ENCODE data around the gene ATP6V1G1. TPM values are rescaled to one million over a fixed set of nuclear protein-coding genes. Genes with fewer than 3 reads are reported as not detected.
"Not testable (repeated sequence)": the region's sequence is repeated elsewhere in the genome, so short reads cannot be mapped to it uniquely, and the experiment has no call there.

The ATP6V1G1 gene
- total and polyA plus RNA-seq, 2 donors (not counting 1 experiment from before 2014, with no cell fraction given) = 86.8 to 150 TPM

- Histone ChIP-seq H2AFZ (ENCODE audit: insufficient read depth, low read depth, low read length, poor library complexity, severe bottlenecking) (no peak overlapping the region), H3K4me3 (ENCODE audit: control extremely low read depth in 1 of 5, extremely low read depth in 1 of 5, insufficient read depth in 1 of 5, low read depth in 2 of 5, low read length in 4 of 5) (no peak overlapping the region), H3K36me3 (replicated peaks in 1 of 2; ENCODE audit: control extremely low read depth in 1 of 2, control insufficient read depth in 1 of 2, extremely low read depth in 1 of 2, insufficient read depth in 2 of 2, low read length in 1 of 2) (no peaks in the 10 kb centered on the region), H3K27me3 (replicated peaks in 1 of 4; ENCODE audit: control extremely low read depth in 1 of 4, control insufficient read depth in 3 of 4, insufficient read depth in 4 of 4, low read length in 3 of 4) (no peaks in the 10 kb centered on the region), H3K79me2 (ENCODE audit: control insufficient read depth, insufficient read depth, low read length) (no peaks in the 10 kb centered on the region), H3K27ac (ENCODE audit: low read length in 2 of 2) (no peak overlapping the region), H3K4me2 (replicated peaks; ENCODE audit: low read depth, low read length, poor library complexity, severe bottlenecking) (no peak overlapping the region), H3K4me1 (ENCODE audit: control insufficient read depth in 2 of 2, insufficient read depth in 2 of 2, low read length in 2 of 2) (peaks cover 20 to 26% of the 10 kb centered on the region in 2 donors), H3K9me3 (ENCODE audit: control extremely low read depth in 1 of 3, control insufficient read depth in 2 of 3, insufficient read depth in 1 of 3, low read length in 2 of 3) (no peaks in the 10 kb centered on the region), H3K9ac (ENCODE audit: low read length) (no peak overlapping the region), H4K20me1 (ENCODE audit: control insufficient read depth, insufficient read depth, low read length, poor library complexity, severe bottlenecking) (no peaks in the 10 kb centered on the region)
- no CpG with 5 or more reads among the region's 6 CpGs for WGBS (ENCODE audit: insufficient coverage)
- TF ChIP-seq EZH2 (IDR thresholded peaks at IDR 0.05; ENCODE audit: borderline replicate concordance, insufficient read depth, low read depth, low read length, poor library complexity, severe bottlenecking) = no peak
- TF ChIP-seq, protein P1, sequence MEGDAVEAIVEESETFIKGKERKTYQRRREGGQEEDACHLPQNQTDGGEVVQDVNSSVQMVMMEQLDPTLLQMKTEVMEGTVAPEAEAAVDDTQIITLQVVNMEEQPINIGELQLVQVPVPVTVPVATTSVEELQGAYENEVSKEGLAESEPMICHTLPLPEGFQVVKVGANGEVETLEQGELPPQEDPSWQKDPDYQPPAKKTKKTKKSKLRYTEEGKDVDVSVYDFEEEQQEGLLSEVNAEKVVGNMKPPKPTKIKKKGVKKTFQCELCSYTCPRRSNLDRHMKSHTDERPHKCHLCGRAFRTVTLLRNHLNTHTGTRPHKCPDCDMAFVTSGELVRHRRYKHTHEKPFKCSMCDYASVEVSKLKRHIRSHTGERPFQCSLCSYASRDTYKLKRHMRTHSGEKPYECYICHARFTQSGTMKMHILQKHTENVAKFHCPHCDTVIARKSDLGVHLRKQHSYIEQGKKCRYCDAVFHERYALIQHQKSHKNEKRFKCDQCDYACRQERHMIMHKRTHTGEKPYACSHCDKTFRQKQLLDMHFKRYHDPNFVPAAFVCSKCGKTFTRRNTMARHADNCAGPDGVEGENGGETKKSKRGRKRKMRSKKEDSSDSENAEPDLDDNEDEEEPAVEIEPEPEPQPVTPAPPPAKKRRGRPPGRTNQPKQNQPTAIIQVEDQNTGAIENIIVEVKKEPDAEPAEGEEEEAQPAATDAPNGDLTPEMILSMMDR (IDR thresholded peaks at IDR 0.05) = no peak
- CTCF ChIA-PET = interaction anchor here (1.0 kb wide), 1 partner anchor 167 kb away, joined by 3 read pairs; no protein-coding TSS in a partner anchor
- intact Hi-C loops (cut with micrococcal nuclease) = no loop called here
- Mint-ChIP-seq H3K27me3 (no peaks in the 10 kb centered on the region), H3K9me3 (ENCODE audit: insufficient read depth) (no peaks in the 10 kb centered on the region), H3K27ac (no peak overlapping the region), H3K4me3 (no peak overlapping the region), H3K4me1 (peaks cover 18% of the 10 kb centered on the region)
- ATAC-seq (ENCODE audit: low read depth) = no peak
- no peak for DNase-seq
- POLR2A ChIA-PET = no interaction called here
Measured at GRCh38 chr9:114572199-114572598, 15.4 kb upstream of the ATP6V1G1 start.

DNA sequence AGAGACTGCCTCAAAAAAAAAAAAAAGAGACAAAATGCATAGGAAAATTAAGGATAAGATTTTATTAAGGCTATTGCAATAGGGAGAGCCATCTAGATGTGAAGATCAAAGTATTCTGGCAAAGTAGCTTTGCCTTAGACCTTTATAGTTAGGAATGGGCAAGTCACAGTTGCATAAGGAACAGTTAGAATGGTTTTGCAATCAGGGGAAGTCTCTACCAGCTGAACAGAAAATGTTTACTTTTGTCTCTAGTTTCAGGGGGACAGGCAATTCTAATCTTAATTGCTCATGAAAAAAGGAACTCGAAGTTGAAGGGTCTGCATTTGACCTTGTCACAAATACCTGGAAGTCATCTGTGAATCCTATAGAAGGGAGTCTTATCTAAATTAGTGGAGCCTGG lies 13.1 kb upstream of the ATP6V1G1 start:
- WGBS (ENCODE audit: insufficient coverage) = 20% methylated on average over 1 of the region's 1 CpG
- intact Hi-C loops (cut with micrococcal nuclease) = no loop called here
- Mint-ChIP-seq H3K27me3 (no peaks in the 10 kb centered on the region), H3K9me3 (ENCODE audit: insufficient read depth) (no peaks in the 10 kb centered on the region), H3K4me1 (peaks cover 18% of the 10 kb centered on the region), H3K4me3 (peak overlapping the region; percentile 29), H3K27ac (peak overlapping the region; percentile 27)
- Histone ChIP-seq H3K9ac (ENCODE audit: low read length) (no peak overlapping the region), H3K79me2 (ENCODE audit: control insufficient read depth, insufficient read depth, low read length) (no peaks in the 10 kb centered on the region), H2AFZ (ENCODE audit: insufficient read depth, low read depth, low read length, poor library complexity, severe bottlenecking) (no peak overlapping the region), H3K4me2 (replicated peaks; ENCODE audit: low read depth, low read length, poor library complexity, severe bottlenecking) (peak overlapping the region; percentile 46), H4K20me1 (ENCODE audit: control insufficient read depth, insufficient read depth, low read length, poor library complexity, severe bottlenecking) (no peaks in the 10 kb centered on the region), H3K36me3 (replicated peaks in 1 of 2; ENCODE audit: control extremely low read depth in 1 of 2, control insufficient read depth in 1 of 2, extremely low read depth in 1 of 2, insufficient read depth in 2 of 2, low read length in 1 of 2) (no peaks in the 10 kb centered on the region), H3K27me3 (replicated peaks in 1 of 4; ENCODE audit: control extremely low read depth in 1 of 4, control insufficient read depth in 3 of 4, insufficient read depth in 4 of 4, low read length in 3 of 4) (no peaks in the 10 kb centered on the region), H3K9me3 (ENCODE audit: control extremely low read depth in 1 of 3, control insufficient read depth in 2 of 3, insufficient read depth in 1 of 3, low read length in 2 of 3) (no peaks in the 10 kb centered on the region), H3K4me1 (ENCODE audit: control insufficient read depth in 2 of 2, insufficient read depth in 2 of 2, low read length in 2 of 2) (peaks cover 16 to 20% of the 10 kb centered on the region in 2 donors), H3K27ac (ENCODE audit: low read length in 2 of 2) (no peak overlapping the region), H3K4me3 (ENCODE audit: control extremely low read depth in 1 of 5, extremely low read depth in 1 of 5, insufficient read depth in 1 of 5, low read depth in 2 of 5, low read length in 4 of 5) (no peak overlapping the region)
- CTCF ChIA-PET = interaction anchor here (0.7 to 1.8 kb wide), 3 partner anchors 18 to 82 kb away, joined by 3 to 6 read pairs (median 4); no protein-coding TSS in a partner anchor
- POLR2A ChIA-PET = interaction anchor here (0.5 kb wide), 1 partner anchor 44 kb away, joined by 4 read pairs; no protein-coding TSS in a partner anchor
- no peak for ATAC-seq (ENCODE audit: low read depth)
- TF ChIP-seq, protein P1 (IDR thresholded peaks at IDR 0.05) = no peak
- TF ChIP-seq EZH2 (IDR thresholded peaks at IDR 0.05; ENCODE audit: borderline replicate concordance, insufficient read depth, low read depth, low read length, poor library complexity, severe bottlenecking) = no peak
- DNase-seq = no peak

- H3K27me3 ChIP-seq (replicated peaks in 1 of 4; ENCODE audit: control extremely low read depth in 1 of 4, control insufficient read depth in 3 of 4, insufficient read depth in 4 of 4, low read length in 3 of 4); H3K4me2 ChIP-seq (replicated peaks; ENCODE audit: low read depth, low read length, poor library complexity, severe bottlenecking); H3K9me3 Mint-ChIP-seq (ENCODE audit: insufficient read depth); H3K4me3 Mint-ChIP-seq; H2AFZ ChIP-seq (ENCODE audit: insufficient read depth, low read depth, low read length, poor library complexity, severe bottlenecking); H3K4me3 ChIP-seq (ENCODE audit: control extremely low read depth in 1 of 5, extremely low read depth in 1 of 5, insufficient read depth in 1 of 5, low read depth in 2 of 5, low read length in 4 of 5); DNase-seq; intact Hi-C loops (cut with micrococcal nuclease); H3K27ac ChIP-seq (ENCODE audit: low read length in 2 of 2); H3K27ac Mint-ChIP-seq; ATAC-seq (ENCODE audit: low read depth); H3K27me3 Mint-ChIP-seq; H3K9me3 ChIP-seq (ENCODE audit: control extremely low read depth in 1 of 3, control insufficient read depth in 2 of 3, insufficient read depth in 1 of 3, low read length in 2 of 3); H4K20me1 ChIP-seq (ENCODE audit: control insufficient read depth, insufficient read depth, low read length, poor library complexity, severe bottlenecking); H3K79me2 ChIP-seq (ENCODE audit: control insufficient read depth, insufficient read depth, low read length); POLR2A ChIA-PET; H3K36me3 ChIP-seq (replicated peaks in 1 of 2; ENCODE audit: control extremely low read depth in 1 of 2, control insufficient read depth in 1 of 2, extremely low read depth in 1 of 2, insufficient read depth in 2 of 2, low read length in 1 of 2); H3K9ac ChIP-seq (ENCODE audit: low read length): not testable (repeated sequence)
- WGBS (ENCODE audit: insufficient coverage) = 93% methylated on average over 3 of the region's 5 CpGs
- peaks cover 18% of the 10 kb centered on the region for H3K4me1 Mint-ChIP-seq
- H3K4me1 ChIP-seq (ENCODE audit: control insufficient read depth in 2 of 2, insufficient read depth in 2 of 2, low read length in 2 of 2) = peaks cover 16 to 20% of the 10 kb centered on the region in 2 donors
- CTCF ChIA-PET = interaction anchor here (0.8 kb wide), 1 partner anchor 15 kb away, joined by 3 read pairs; no protein-coding TSS in a partner anchor
Measured at GRCh38 chr9:114576779-114577178, 10.8 kb upstream of the ATP6V1G1 start.

All from B cell (primary cell).